Astrocyte (in vitro differentiated cells and primary cell): ENCODE data around the gene PAM. TPM values are rescaled to one million over a fixed set of nuclear protein-coding genes. Genes with fewer than 3 reads are reported as not detected.

Experiments
- DNase-seq: peaks from one replicate; pipeline ENCODE4 v3.0.0-alpha.2; 2010; ENCODE audit warnings: low read depth
- FAIRE-seq: peaks from 2 replicates; lab custom pipeline; 2011; peaks lifted over from hg19 to GRCh38; lab: Jason Lieb, UNC
- H2AFZ ChIP-seq: 2 replicates; pipeline ENCODE4 v1.6.0; 2012; ENCODE audit warnings: low read depth, low read length, inconsistent platforms
- H3K27ac ChIP-seq: 2 replicates; pipeline ENCODE4 v1.5.1; 2011; ENCODE audit warnings: low read depth, low read length, inconsistent platforms
- H3K27me3 ChIP-seq: 2 replicates; pipeline ENCODE4 v1.6.0; 2011; ENCODE audit warnings: low read length, inconsistent platforms; ENCODE audit not compliant: insufficient read depth
- H3K36me3 ChIP-seq: 2 replicates; pipeline ENCODE4 v1.5.1; 2011; ENCODE audit warnings: low read length, inconsistent platforms; ENCODE audit not compliant: insufficient read depth
- H3K4me1 ChIP-seq: 2 replicates; pipeline ENCODE4 v1.5.1; 2011; ENCODE audit warnings: low read length, inconsistent platforms; ENCODE audit not compliant: insufficient read depth
- H3K4me2 ChIP-seq: 2 replicates; pipeline ENCODE4 v1.6.0; 2012; ENCODE audit warnings: low read length, inconsistent platforms
- H3K4me3 ChIP-seq: 2 replicates; pipeline ENCODE4 v1.5.1; 2011; ENCODE audit warnings: low read depth, mild to moderate bottlenecking, low read length, inconsistent platforms; ENCODE audit not compliant: insufficient read depth
- H3K79me2 ChIP-seq: 2 replicates; pipeline ENCODE4 v1.6.0; 2012; ENCODE audit warnings: mild to moderate bottlenecking, low read length, inconsistent platforms; ENCODE audit not compliant: insufficient read depth
- H3K9ac ChIP-seq: 2 replicates; pipeline ENCODE4 v1.6.0; 2012; ENCODE audit warnings: mild to moderate bottlenecking, low read length, inconsistent platforms
- H3K9me3 ChIP-seq: 2 replicates; pipeline ENCODE4 v1.5.1; 2012; ENCODE audit warnings: low read depth, mild to moderate bottlenecking, low read length, inconsistent platforms; ENCODE audit not compliant: insufficient read depth
- H4K20me1 ChIP-seq: 2 replicates; pipeline ENCODE4 v1.6.0; 2012; ENCODE audit warnings: low read length, inconsistent platforms; ENCODE audit not compliant: insufficient read depth
- H3K27ac Mint-ChIP-seq: one replicate; pipeline ENCODE4 v1.8.0; 2021; ENCODE audit warnings: mild to moderate bottlenecking, mixed read lengths; ENCODE audit not compliant: unreplicated experiment
- H3K27me3 Mint-ChIP-seq: one replicate; pipeline ENCODE4 v1.8.0; 2021; ENCODE audit warnings: low read depth, mixed read lengths; ENCODE audit not compliant: unreplicated experiment
- H3K36me3 Mint-ChIP-seq: one replicate; pipeline ENCODE4 v1.8.0; 2021; ENCODE audit warnings: low read depth, mixed read lengths; ENCODE audit not compliant: unreplicated experiment
- H3K4me1 Mint-ChIP-seq: one replicate; pipeline ENCODE4 v1.8.0; 2021; ENCODE audit warnings: low read depth, mixed read lengths; ENCODE audit not compliant: unreplicated experiment
- H3K4me3 Mint-ChIP-seq: one replicate; pipeline ENCODE4 v1.8.0; 2021; ENCODE audit warnings: mild to moderate bottlenecking, moderate library complexity, mixed read lengths; ENCODE audit not compliant: unreplicated experiment
- H3K9me3 Mint-ChIP-seq: one replicate; pipeline ENCODE4 v1.8.0; 2021; ENCODE audit warnings: mild to moderate bottlenecking, mixed read lengths; ENCODE audit not compliant: unreplicated experiment
- CTCF ChIP-seq: IDR thresholded peaks from 2 replicates; pipeline ENCODE4 v1.5.1; 2011; ENCODE audit warnings: low read depth, mild to moderate bottlenecking, inconsistent platforms, low read length, moderate library complexity; ENCODE audit not compliant: insufficient read depth
- EZH2 ChIP-seq: IDR thresholded peaks from 2 replicates; pipeline ENCODE4 v1.6.1; 2012; ENCODE audit warnings: mild to moderate bottlenecking, low read length, inconsistent platforms; ENCODE audit not compliant: insufficient read depth
- total RNA-seq: library from RNA; stranded (reverse); gene quantifications from 2 replicates; pipeline ENCODE4 v1.2.1, GENCODE V29; 2021

Gene PAM
- total RNA-seq, 1 donor from 2014 or later = 301 TPM

DNA sequence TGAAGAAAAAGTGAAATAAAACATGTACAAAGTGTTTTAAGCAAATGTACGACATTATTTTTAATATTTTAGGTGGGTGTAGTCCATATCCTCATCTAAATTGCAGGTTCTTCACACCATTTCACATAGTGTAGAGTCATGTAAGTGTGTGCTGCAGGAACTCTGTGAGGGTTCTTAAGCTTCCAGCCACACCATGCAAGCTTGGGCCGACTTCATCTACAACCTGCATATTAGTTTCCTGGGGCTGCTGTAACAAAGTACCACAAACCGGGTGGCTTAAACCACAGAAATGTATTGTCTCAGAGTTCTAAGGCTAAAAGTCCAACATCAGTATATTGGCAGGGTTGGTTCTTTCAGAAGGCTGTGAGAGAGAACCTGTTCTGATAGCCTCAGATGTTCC lies 10.2 kb downstream of the PAM start:
- Histone ChIP-seq H3K4me2 (no peak overlapping the region), H3K9me3 (no peaks in the 10 kb centered on the region), H2AFZ (no peak overlapping the region), H3K27ac (no peak overlapping the region), H3K4me1 (peaks cover 12% of the 10 kb centered on the region), H4K20me1 (peaks cover 4% of the 10 kb centered on the region), H3K79me2 (peaks cover 41% of the 10 kb centered on the region), H3K36me3 (no peaks in the 10 kb centered on the region), H3K27me3 (no peaks in the 10 kb centered on the region), H3K4me3 (no peak overlapping the region), H3K9ac (no peak overlapping the region)
- TF ChIP-seq CTCF (no peak), EZH2 (no peak)
- Mint-ChIP-seq H3K27ac (no peak overlapping the region), H3K4me3 (no peak overlapping the region), H3K9me3 (no peaks in the 10 kb centered on the region), H3K4me1 (peaks cover 40% of the 10 kb centered on the region), H3K27me3 (no peaks in the 10 kb centered on the region), H3K36me3 (peaks cover 2% of the 10 kb centered on the region)
- FAIRE-seq (no peak), DNase-seq (no peak)

GRCh38 chr5:102766295-102767090 lies 11.4 kb downstream of the PAM start:
- Mint-ChIP-seq H3K27ac (no peak overlapping the region), H3K4me3 (no peak overlapping the region), H3K9me3 (no peaks in the 10 kb centered on the region), H3K36me3 (peaks cover 2% of the 10 kb centered on the region), H3K4me1 (peaks cover 36% of the 10 kb centered on the region), H3K27me3 (no peaks in the 10 kb centered on the region)
- no peaks in the 10 kb centered on the region for H3K27me3 ChIP-seq
- H3K9ac ChIP-seq = no peak overlapping the region
- H2AFZ ChIP-seq = no peak overlapping the region
- H3K79me2 ChIP-seq = peaks cover 35% of the 10 kb centered on the region
- H4K20me1 ChIP-seq = peaks cover 4% of the 10 kb centered on the region
- H3K4me2 ChIP-seq = no peak overlapping the region
- no peak for TF ChIP-seq CTCF
- TF ChIP-seq EZH2 = no peak
- FAIRE-seq = no peak
- no peak overlapping the region for H3K27ac ChIP-seq
- no peak for DNase-seq
- H3K36me3 ChIP-seq = no peaks in the 10 kb centered on the region
- H3K4me1 ChIP-seq = peaks cover 8% of the 10 kb centered on the region
- H3K4me3 ChIP-seq = no peak overlapping the region
- no peaks in the 10 kb centered on the region for H3K9me3 ChIP-seq

GRCh38 chr5:102767862-102768261 lies 12.8 kb downstream of the PAM start:
- Mint-ChIP-seq H3K27ac (no peak overlapping the region), H3K4me1 (peaks cover 28% of the 10 kb centered on the region), H3K36me3 (peaks cover 2% of the 10 kb centered on the region), H3K9me3 (no peaks in the 10 kb centered on the region), H3K4me3 (no peak overlapping the region), H3K27me3 (no peaks in the 10 kb centered on the region)
- Histone ChIP-seq H3K4me3 (no peak overlapping the region), H2AFZ (no peak overlapping the region), H3K27me3 (no peaks in the 10 kb centered on the region), H3K36me3 (no peaks in the 10 kb centered on the region), H4K20me1 (no peaks in the 10 kb centered on the region), H3K27ac (no peak overlapping the region), H3K4me2 (no peak overlapping the region), H3K4me1 (no peaks in the 10 kb centered on the region), H3K9ac (no peak overlapping the region), H3K9me3 (no peaks in the 10 kb centered on the region), H3K79me2 (peaks cover 35% of the 10 kb centered on the region)
- TF ChIP-seq CTCF = no peak
- TF ChIP-seq EZH2 = no peak
- no peak for FAIRE-seq
- DNase-seq = no peak
